Mononuclear cell (primary cell): Measurements from ENCODE around the gene MLEC. TPM values are rescaled to one million over a fixed set of nuclear protein-coding genes. Genes with fewer than 3 reads are reported as not detected.

ENCODE experiments used
- H3K27me3 ChIP-seq: 2 replicates; pipeline ENCODE4 v1.6.0; 2011; ENCODE audit warnings: low read length, control low read depth; ENCODE audit not compliant: insufficient read depth
- H3K4me1 ChIP-seq: 2 replicates; pipeline ENCODE4 v1.5.1; 2011; ENCODE audit warnings: mild to moderate bottlenecking, low read length, control low read depth; ENCODE audit not compliant: insufficient read depth
- H3K4me3 ChIP-seq: 2 replicates; pipeline ENCODE4 v1.5.1; 2011; ENCODE audit warnings: mild to moderate bottlenecking, low read length, moderate library complexity
- H3K9me3 ChIP-seq: 2 replicates; pipeline ENCODE4 v1.5.1; 2011; ENCODE audit warnings: low read depth, mild to moderate bottlenecking, control low read depth, low read length
- total RNA-seq: library from RNA; depleted of rRNA; stranded (reverse); fragments of >200 nt; gene quantifications from one replicate; pipeline ENCODE4 v1.2.3, GENCODE V29; 2012

MLEC gene
- total RNA-seq: 11.5 TPM

- Histone ChIP-seq H3K4me1 (peaks cover 59% of the 10 kb centered on the region), H3K9me3 (no peaks in the 10 kb centered on the region), H3K27me3 (no peaks in the 10 kb centered on the region), H3K4me3 (peak within 1 kb of the TSS; percentile 87)
Observed at GRCh38 chr12:120686690-120687577, at the start of gene MLEC. TSS of gene MLEC (plus strand) at chr12:120687149. CDS start at chr12:120687297, 148 bp downstream.

GRCh38 chr12:120639771-120640721, 46.9 kb upstream of the MLEC start, which contains the start of gene CABP1:
TSS of gene CABP1 (plus strand) at chr12:120640626. CDS start at chr12:120640686, 60 bp downstream.
- Histone ChIP-seq H3K9me3 (no peaks in the 10 kb centered on the region), H3K4me3 (no peak within 1 kb of the TSS), H3K4me1 (peaks cover 12% of the 10 kb centered on the region), H3K27me3 (peaks cover 50% of the 10 kb centered on the region)

GRCh38 chr12:120640861-120641833, 45.8 kb upstream of the MLEC start:
- peaks cover 60% of the 10 kb centered on the region for H3K27me3 ChIP-seq
- no peaks in the 10 kb centered on the region for H3K9me3 ChIP-seq
- peaks cover 12% of the 10 kb centered on the region for H3K4me1 ChIP-seq
- H3K4me3 ChIP-seq: no peak overlapping the region

- H3K27me3 ChIP-seq: peaks cover 61% of the 10 kb centered on the region
- H3K4me3 ChIP-seq: no peak overlapping the region
- H3K9me3 ChIP-seq: no peaks in the 10 kb centered on the region
- H3K4me1 ChIP-seq: peaks cover 12% of the 10 kb centered on the region
Observed at GRCh38 chr12:120642121-120642520, 44.8 kb upstream of the MLEC start.

- no peak overlapping the region for H3K4me3 ChIP-seq
- peaks cover 61% of the 10 kb centered on the region for H3K27me3 ChIP-seq
- H3K9me3 ChIP-seq: no peaks in the 10 kb centered on the region
- peaks cover 12% of the 10 kb centered on the region for H3K4me1 ChIP-seq
Observed at GRCh38 chr12:120642826-120643225, 44.1 kb upstream of the MLEC start.

GRCh38 chr12:120643574-120643973, 43.4 kb upstream of the MLEC start:
- H3K27me3 ChIP-seq: peaks cover 57% of the 10 kb centered on the region
- peaks cover 12% of the 10 kb centered on the region for H3K4me1 ChIP-seq
- H3K9me3 ChIP-seq: no peaks in the 10 kb centered on the region
- H3K4me3 ChIP-seq: no peak overlapping the region

- Histone ChIP-seq H3K27me3 (peaks cover 55% of the 10 kb centered on the region), H3K4me1 (peaks cover 21% of the 10 kb centered on the region), H3K9me3 (no peaks in the 10 kb centered on the region), H3K4me3 (no peak overlapping the region)
Observed at GRCh38 chr12:120646044-120646443, 40.9 kb upstream of the MLEC start.

GRCh38 chr12:120647375-120647755, 39.6 kb upstream of the MLEC start:
- Histone ChIP-seq H3K27me3 (peaks cover 43% of the 10 kb centered on the region), H3K4me1 (peaks cover 23% of the 10 kb centered on the region), H3K9me3 (no peaks in the 10 kb centered on the region), H3K4me3 (no peak overlapping the region)

GRCh38 chr12:120649442-120650232, 37.3 kb upstream of the MLEC start:
- H3K27me3 ChIP-seq: peaks cover 20% of the 10 kb centered on the region
- H3K4me3 ChIP-seq: no peak overlapping the region
- no peaks in the 10 kb centered on the region for H3K9me3 ChIP-seq
- peaks cover 30% of the 10 kb centered on the region for H3K4me1 ChIP-seq

- Histone ChIP-seq H3K4me3 (no peak overlapping the region), H3K4me1 (peaks cover 30% of the 10 kb centered on the region), H3K27me3 (peaks cover 16% of the 10 kb centered on the region), H3K9me3 (no peaks in the 10 kb centered on the region)
Observed at GRCh38 chr12:120650233-120650690, 36.7 kb upstream of the MLEC start.

- Histone ChIP-seq H3K9me3 (no peaks in the 10 kb centered on the region), H3K27me3 (peaks cover 7% of the 10 kb centered on the region), H3K4me1 (peaks cover 30% of the 10 kb centered on the region), H3K4me3 (no peak overlapping the region)
Observed at GRCh38 chr12:120651821-120652220, 35.1 kb upstream of the MLEC start.

GRCh38 chr12:120652656-120653435, 34.1 kb upstream of the MLEC start:
- Histone ChIP-seq H3K9me3 (no peaks in the 10 kb centered on the region), H3K4me1 (peaks cover 30% of the 10 kb centered on the region), H3K4me3 (no peak overlapping the region), H3K27me3 (peaks cover 7% of the 10 kb centered on the region)

GRCh38 chr12:120653611-120654010, 33.3 kb upstream of the MLEC start:
- Histone ChIP-seq H3K4me3 (no peak overlapping the region), H3K9me3 (no peaks in the 10 kb centered on the region), H3K4me1 (peaks cover 30% of the 10 kb centered on the region), H3K27me3 (peaks cover 7% of the 10 kb centered on the region)
